AML-193 (cell line): ENCODE measurements around the gene DGCR6L.
A peak's percentile ranks its signal among the peaks of the same experiment; 100 is the strongest.
"Not testable (repeated sequence)": the region's sequence is repeated elsewhere in the genome, so short reads cannot be mapped to it uniquely, and the experiment has no call there.

ENCODE experiments used
- DNase-seq, 2 experiments: peaks; one replicate each; lab custom pipeline; 2025; lab: John Stamatoyannopoulos, UW

Gene DGCR6L

DNA sequence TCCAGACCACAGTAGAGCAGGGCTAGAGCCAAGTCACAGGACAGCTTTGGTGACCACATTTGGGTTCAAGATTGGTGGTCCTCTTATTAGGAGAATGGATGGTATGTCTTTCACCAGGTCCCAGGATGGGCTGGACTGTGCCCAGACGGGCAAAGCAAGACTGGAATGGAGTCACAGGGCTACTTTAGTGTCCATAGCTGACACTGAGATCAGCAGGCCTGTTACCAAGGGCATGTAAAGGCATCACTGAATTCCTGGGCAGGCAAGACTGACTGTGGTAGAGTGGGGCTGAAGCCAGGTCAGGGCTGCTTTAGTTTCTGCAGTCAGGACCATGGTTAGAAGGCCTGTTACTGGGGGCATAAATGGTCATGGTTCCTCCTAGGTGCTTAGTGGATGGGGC is 6.1 kb upstream of the DGCR6L start:
- DNase-seq, result not testable (repeated sequence)

DNA sequence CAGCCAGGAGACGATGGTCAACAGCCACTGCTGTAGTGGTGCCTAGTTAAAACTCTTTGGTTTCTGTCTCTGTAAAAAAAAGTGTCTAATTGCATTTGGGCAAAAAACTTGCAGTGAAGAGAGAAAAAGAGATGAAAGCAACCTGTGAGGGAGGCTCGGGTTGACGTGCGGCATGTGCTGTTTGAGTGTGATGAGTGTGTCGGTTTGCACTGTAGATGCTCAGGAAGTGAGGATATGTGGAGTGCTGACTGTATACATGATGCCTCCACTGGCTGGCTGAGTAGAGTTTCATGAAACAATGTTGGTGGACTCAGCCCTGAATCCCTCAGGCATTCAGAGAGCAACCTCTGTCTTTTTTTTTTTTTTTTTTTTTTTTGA is 4.3 kb upstream of the DGCR6L start:
- no peak for DNase-seq

DNA sequence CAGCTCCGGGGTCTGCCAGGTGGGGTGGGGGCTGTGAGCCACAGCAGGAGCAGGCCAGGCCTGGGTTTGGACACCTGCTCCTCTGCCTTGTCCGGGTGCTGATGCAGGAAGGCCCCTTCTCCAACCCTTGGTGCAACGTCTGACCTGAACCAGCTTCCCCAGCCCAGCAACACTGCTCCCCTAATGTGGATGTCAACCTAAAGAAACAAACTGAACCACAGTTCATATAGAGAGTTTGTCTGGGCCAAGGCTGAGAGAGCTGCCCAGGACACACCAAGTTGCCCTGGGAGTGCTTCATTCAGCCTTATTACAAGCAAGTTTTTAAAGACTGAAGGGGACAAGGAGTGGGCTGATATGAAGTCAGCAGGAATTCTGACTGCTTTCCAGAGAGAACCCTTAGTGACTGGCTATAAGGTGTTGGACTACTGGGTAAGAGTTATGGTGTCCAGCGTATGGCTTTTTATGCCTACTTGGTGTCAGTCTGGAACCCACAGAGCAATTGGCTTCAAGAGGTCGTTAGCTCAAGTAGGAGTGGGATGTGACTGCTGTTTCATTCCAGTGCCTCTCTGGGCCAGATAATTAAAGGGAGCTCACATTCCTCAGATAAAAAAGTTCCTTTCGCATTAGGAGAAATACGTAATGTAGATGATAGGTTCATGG is 1.8 kb upstream of the DGCR6L start:
- DNase-seq, result not testable (repeated sequence)

DNA sequence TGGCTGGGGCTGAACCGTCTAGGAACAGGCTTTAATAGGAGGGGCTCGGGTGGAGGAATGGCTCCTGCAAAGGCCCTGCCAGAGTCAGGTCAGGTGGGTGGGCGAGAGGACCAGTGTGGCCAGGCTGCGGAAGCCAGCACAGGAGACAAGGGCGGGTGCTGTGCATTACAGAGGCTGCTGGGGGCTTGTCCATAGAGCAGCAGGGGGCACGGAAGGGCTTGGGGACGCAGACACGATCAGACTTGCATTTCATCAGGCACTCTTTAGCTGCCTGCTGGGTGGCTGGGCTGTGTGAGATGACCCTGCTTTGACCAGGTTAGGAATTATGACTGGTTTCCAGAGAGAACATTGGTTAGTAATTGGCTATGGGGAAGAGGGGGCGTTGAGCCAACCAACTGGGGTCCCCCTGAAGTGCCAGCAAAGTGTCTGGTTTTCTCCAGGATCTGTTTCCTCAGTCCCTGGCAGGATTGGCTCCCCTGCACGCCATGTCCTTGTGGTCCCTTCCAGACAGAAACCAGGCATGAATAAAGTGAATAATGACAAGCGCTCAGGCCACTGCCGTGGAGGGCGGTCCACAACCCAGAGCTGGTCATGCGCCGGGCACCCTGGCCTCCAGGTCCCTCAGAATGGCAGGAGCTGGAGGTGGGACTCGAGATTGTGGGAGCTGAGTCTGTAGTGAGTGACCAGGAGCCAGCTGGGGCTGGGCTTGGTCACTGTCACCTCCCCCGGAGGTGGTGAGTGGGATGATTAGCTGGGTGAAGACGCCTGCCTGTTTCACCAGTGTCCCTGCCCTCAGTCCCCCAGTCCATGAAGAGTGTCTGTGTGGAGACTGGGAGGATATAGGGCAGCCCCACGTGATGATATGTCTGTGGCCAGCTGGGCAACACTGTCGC is 1.0 kb upstream of the DGCR6L start:
- not testable (repeated sequence) for DNase-seq

DNA sequence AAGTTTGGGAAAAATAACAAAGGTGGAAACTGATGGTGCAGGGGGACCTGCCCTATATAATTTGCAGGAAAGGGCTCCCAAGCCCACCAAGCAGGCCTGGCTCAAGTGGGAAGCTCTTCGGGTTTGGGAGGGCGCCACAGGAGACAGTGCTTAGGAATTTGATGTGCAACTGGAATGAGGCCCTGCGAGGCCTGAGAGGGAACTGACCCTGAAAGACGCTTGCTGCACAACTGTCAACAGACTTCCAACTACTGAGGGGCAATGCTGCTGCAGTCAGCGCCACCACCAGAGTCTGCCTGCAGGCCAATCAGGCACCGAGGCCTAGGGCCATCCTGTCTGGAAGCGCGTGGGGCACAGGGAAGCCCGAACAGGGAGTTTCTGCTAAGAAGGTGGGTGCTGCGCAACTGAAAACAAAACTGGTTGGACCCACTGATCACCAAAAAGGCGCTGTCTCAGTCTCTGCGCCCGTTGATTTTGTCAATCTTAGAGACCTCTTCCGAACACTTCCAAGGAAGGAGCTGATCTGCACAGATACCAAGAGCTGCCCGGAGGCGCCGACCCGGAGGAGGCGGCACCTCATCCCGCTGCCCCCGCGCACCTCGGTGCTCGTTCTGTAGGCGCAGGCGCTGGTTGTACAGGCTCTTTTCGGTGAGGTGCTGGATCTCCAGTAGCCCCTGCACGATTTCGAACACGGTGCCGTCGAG is 667 bp downstream of the DGCR6L start:
- DNase-seq, result peak in 1 of 2 experiments; percentile 12

DNA sequence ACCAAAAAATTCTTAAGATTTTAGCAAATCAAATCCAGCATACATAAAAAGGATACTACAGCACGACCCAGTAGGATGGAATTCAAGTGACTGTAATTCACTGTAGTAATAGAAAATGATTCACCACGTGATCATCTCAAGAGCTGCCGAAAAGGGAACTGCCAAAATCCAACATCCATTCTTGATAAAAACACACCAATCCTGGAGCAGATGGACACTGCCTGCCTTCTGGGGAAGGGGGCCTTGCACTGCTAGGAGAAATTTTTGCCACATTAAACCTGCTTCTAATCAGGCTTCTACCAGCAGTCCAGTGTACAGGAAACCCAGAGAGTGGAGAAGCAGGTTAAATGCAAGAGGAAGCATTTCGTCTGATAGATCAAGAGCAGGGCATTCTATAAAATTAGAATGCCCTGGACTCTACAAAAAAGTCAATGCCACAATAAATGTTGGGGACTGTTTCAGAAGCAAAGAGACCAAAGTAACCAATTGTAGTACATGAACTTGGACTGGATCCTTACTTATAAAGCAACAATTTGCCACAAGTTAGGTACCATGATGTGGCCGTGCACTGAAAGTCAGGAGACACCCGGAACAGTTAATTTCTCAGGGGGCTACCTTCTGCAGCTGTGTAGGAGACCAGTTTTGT is 1.7 kb downstream of the DGCR6L start:
- DNase-seq, result peak; percentile 32

DNA sequence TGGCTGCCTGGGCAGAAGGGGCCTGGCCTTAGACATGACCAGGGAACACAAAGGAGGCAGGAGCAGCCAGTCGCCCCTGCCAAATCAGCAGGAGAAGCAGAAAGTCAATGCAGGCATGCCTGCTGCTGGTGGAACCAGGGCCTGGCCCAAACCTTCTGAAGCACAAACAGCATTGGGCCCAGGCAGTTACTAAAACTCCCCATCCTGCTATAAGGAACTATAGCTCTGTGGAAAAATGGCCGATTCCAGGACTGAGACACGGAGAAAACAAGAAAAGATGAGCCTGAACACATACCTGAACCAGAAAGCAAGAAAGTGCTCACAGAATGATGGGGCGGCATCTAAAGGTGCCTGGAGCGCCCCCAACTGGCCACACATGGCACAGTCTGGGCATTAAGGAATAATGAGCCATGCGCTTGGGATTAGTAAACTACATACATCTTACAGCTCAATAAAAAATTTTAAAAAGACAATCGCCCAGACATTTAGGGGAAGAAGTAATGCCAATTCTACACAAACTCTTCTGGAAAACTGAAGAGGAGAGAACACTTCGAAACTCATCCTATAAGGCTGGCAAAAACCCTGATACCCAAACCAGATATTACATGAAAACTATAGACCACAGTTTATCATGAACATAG is 2.3 kb downstream of the DGCR6L start:
- DNase-seq, result peak; percentile 21 to 28

DNA sequence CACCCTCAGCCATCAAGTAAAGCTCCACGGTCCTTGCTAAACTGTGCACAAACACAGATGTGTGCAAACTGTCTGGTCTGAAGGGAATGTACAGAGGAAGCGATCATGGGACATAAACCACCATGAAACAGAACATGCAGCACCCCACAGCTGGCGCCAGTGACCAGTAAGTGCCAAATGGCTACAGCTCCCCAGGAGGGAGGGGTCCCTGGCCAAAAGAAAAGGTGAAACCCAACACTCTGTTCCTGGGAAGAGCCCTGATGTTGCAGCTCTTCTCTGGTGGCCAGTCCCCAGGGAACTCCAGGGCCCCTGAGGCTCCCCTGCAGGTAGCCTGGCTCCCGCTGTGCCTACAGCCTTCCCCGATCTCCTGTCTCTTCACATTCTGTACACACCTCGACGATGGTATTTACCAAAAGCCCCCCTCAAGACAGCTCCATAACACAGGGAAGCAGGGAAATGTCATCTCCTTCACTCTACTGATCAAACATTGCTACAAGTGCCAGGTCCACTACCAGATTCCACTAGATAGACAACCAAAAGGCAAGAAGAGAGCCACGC is 2.9 kb downstream of the DGCR6L start:
- DNase-seq, result no peak

DNA sequence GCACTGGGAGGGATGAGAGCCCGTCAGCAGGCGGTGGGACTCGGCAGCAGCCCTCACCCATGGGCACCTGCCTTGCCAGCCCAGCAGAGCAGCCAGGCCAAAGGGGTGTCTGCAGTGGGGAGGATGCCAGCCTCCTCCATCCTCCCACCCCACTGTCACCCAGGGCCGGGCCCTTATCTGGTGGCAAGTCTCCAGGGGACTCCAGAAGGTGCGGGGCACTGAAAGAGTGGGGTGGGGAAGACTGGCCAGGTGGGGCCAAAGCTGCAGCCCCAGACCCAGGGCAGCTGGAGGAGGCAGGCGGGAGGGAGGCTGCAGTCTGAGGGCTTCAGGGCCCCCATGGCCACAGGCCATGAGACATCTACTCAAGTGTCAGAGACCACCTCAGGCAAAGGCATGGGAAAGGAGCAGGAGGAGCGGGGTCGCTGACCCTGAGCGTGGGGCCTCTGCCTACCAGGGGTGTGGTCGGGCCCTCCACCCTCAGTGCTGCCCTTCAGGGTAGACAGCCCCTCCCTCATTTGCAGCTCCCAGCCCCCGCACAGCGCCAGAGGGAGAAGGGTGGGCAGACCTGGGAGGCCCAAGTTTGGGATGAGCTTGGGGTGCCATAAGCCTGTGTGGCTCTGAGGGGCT is 3.5 kb downstream of the DGCR6L start:
- DNase-seq, result no peak

DNA sequence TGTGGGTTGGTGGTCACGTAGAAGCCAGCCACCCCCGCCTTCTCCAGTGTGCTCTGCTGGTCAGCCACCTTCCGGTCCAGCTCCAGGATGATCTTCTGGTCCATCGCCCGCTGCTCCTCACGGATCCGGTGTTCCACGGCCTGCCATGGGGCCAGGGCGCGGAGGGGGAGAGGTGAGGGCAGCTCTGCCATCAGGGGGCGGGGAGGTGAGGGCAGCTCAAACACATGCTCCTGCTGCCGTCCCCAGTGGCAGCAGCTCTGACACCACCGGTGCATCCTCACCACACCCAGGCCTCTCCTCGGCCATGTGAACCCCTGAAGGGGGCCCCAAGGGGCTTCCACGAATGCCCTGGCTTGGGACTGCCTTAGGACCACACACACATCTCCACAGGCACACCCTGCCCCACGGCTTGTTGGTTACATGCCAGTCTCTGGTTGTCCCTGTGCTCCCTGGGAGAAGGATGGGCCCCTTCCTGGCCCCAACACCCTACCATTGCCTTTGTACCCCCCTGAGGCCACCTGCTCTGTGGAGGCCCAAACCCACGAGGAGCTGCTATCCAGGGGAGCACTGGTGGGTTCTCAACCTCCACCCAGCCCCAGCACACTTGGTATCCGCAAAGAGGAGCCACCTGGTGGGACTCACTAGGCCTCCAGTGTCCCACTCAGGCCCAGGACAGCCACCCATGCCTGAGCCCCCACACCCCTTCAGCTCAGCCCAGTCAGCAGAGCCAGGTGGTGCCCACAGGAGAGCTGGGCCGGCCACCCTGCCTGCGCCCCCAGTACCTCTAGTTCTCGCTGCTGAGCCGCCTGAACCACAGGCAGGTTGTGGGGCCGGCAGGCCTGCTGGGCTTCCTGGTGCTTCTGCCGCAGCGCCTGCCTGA is 4.3 kb downstream of the DGCR6L start:
- no peak for DNase-seq

DNA sequence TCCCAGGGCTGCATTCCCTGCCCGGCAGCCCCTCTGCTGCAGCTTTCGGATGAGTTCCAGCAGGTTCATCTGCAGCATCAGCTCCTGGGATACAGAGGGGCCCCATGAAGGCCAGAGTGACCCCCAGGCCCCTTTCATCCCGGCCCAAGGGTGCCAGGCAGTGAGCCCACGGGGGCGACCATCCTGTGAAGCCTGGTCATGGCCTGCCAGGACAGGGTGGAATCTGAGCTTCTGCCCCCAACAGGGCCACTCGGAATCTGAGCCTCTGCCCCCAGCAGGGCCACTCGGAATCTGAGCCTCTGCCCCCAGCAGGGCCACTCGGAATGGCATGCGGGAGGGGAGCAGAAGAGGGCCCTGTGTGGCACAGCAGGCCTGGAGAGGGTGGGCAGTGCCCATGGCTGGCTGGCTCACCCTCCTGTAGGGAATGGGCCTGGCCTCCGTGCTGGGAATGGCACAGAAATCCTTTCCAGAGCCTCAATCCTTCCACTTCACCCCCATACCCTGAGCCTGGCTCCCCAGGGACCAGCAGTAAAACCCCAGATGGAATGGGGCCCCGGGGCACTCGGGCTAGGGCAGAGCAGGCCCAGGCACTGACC is 5.0 kb downstream of the DGCR6L start:
- not testable (repeated sequence) for DNase-seq

DNA sequence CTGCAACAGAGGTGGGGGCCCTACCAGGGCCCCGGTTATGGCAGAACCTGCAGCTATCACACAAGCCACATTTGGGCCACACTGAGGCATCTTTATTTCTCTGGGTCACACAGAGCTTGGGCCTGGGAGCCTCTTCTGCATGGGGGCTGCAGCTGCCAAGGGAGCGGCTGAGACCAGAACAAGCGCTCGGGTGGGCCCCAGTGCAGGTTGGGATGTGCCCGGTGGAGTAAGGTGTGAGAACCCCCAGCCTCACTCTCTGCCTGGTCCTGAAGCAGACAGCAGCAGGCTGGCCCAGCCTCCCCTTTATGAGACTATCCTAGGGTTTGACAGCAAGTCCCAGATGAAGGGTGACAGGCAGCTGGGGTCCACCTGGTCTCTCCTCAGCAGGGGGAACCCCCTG is 5.7 kb downstream of the DGCR6L start:
- DNase-seq, result not testable (repeated sequence)

DNA sequence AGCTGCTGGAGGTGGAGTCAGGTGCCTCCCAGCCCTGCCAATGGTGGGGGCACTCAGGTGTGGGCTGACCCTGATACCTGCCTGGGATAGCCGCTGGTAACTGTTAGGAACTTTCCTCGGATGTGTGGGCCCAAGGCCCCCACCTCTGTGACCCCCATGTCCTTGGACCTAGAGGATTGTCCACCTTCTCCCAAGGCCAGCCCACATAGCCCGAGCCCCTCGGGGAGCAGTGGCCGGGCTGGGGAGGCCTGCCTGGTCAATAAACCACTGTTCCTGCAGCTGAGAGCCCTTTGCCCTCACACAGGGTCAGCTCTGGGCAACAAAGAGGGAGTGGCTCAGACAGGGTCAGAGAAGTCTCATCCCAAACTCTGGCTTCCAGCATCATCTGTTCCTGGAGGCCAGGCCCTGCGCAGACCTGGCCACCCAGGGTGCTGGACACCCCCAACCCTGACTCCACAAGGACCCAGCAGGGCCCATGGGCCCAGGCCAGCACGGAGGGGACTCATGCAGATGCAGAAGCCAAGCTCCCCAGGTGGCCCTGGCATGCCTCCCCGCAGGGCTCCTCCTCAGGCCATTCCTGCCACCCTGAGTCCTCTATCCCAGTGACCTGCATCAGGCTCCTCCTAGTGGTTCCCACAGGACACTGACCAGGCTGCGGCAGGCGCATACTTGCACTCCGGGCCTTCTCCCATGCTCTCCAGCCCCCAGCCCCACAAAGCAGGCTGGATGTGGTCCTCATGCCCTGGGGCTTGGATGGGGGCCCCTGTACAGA is 6.4 kb downstream of the DGCR6L start:
- DNase-seq, result not testable (repeated sequence)

DNA sequence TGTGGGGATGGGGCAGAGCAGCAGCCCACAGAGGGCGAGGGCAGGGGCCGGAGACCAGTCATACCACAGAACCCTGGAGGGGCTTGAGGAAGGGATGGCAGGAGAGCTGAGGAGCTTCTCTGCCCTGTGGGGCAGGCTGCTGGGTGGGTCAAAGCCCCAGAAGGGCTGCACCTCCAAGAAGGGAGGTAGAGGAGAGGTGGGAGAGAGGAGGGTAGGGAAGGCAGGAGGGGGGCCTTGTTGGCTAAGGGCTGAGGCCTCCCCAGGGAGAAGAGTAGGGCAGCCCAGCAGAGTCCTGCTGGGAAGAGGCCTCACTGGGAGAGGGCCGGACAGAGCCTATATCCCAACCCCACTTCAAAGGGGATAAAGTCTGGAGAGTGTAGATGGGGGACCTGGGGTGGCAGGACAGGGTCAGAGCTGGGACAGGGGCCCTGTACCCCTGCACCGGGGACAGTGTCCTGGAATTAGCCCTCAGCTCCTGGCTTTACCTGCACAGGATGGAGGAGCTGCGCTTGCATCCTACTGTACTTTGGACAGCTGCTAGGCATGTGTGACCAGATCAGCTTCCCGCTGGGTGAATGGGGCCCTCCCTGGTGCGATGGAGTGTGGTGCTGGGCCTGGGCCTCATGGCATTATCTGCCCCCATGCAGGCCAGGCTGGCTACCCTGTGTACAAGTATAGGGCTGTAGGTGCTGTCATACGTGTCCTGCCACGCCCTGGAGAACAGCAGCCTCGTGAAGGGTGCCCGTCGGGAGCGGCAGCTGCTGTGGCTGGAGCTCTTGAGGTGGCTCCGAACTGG is 7.3 kb downstream of the DGCR6L start:
- DNase-seq, result no peak

DNA sequence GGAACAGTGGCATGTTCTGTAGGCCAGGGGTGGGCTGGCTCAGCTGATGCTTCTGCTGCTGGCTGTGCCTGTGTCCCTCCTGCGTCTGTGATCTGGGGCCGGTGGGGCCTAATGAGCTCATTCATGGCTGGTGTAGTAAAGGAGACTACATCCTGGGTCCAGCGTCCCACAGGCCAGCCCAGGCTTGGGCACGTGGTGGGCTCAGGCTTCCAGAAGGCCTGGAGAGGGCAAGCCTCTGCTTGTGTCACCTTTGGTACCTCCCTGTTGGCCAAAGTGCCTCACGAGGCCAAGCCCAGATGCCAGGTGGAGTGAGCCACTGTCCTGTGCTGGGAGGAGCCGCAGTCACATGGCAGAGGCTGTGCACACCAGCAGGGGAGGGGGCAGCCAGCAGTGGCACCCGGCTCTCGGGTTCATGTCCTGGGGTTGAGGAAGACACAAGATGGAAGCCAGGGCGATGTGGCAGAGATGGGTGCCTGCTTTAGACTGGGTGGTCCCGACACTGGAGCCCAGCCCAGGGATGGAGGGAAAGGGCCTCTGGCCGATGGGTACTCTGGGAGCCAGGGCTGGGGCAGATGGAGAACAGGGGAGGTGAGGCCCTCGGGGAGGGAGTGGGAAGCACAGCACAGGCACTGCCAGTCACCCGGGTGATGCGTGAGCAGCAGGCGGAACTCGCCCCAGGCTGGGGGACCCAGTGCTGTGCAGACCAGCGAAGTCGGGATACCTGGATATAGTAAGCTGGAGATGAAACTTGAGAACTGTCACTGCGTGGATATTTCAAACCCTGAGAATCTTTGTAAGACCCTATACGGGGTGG is 8.4 kb downstream of the DGCR6L start:
- not testable (repeated sequence) for DNase-seq

DNA sequence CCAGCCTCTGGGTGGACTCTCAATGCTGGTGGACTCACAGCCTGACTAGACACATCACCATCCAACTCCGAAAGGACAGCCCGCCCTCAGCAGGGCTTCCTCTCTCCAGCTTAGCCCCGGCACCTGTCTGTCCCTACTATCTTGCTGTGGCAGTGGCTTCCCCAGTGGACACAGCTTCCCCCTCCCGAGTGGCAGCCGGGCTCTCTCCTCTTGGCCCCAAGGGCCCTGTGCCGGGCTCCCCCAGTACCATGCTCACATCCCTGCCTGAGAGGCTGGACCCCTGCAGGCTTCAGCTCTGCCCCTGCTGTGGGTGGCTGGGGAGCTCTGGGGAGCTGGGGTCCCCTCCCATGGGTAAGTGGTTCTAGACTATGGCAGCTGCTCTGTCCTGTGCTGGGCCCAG is 9.1 kb downstream of the DGCR6L start:
- DNase-seq, result not testable (repeated sequence)

DNA sequence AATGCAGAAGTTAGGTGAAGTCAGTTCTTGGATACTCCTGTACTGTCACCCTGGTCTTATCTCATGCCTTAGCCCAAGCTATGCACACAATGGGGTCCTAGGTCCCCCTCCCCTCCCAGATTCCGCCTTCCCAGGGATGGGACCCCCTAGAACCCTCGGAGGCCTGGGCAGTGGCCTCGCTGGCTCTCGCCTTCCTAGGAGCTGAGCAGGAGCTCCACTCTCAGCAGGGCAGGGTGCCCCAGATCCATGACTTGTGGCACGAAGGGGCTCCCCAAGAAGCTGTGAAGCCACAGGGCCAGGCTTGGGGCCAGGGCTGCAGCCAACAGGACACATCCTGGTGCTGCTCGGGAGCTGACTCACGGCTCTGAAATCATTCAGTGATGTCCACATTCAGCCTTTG is 9.7 kb downstream of the DGCR6L start:
- not testable (repeated sequence) for DNase-seq
